SK-N-SH (cell line): ENCODE results near the gene AZIN2. TPM values are rescaled to one million over a fixed set of nuclear protein-coding genes. Genes with fewer than 3 reads are reported as not detected.

Source experiments
- CTCF ChIA-PET: fragments of 300-600, 350-600 bp; formaldehyde crosslinking; extraction: SDS; loops from one replicate; lab custom pipeline; 2021; lab: Yijun Ruan, JAX
- POLR2A ChIA-PET: fragments of 350-600 bp; sonication (Branson Sonifier 250); formaldehyde crosslinking; extraction: SDS; loops from one replicate; lab custom pipeline; 2020; ENCODE audit warnings: antibody characterized with exemption, inconsistent platforms; lab: Yijun Ruan, JAX
- DNase-seq: peaks from one replicate; pipeline ENCODE4 v3.0.0; 2012
- H2AFZ ChIP-seq: fragments of 200-600 bp; sonication (generic); 2 replicates; pipeline ENCODE4 v1.8.1; 2016; ENCODE audit warnings: antibody characterized with exemption, mild to moderate bottlenecking, low read depth
- H3F3A ChIP-seq: fragments of 200-600 bp; sonication (generic); replicated peaks from 2 replicates; pipeline ENCODE3; 2016; ENCODE audit warnings: antibody characterized with exemption, mild to moderate bottlenecking; ENCODE audit not compliant: insufficient read depth
- H3K27ac ChIP-seq, 2 experiments: fragments of 200-500 bp in 1 of 2; fragments of 200-600 bp in 1 of 2; sonication (Bioruptor generic) in 1 of 2; sonication (generic), shearing (Covaris generic) in 1 of 2; 2 replicates each; pipeline versions ENCODE4 v1.5.1 to v1.6.1; 2014 to 2016; ENCODE audit warnings: low read depth in 2 of 2, inconsistent platforms in 1 of 2, low read length in 1 of 2, mild to moderate bottlenecking in 1 of 2, mixed read lengths in 1 of 2
- H3K27me3 ChIP-seq: fragments of 200-600 bp; sonication (generic), shearing (Covaris generic); 2 replicates; pipeline ENCODE4 v1.6.1; 2016; ENCODE audit warnings: mixed run types; ENCODE audit not compliant: insufficient read depth
- H3K36me3 ChIP-seq, 2 experiments: fragments of 200-500 bp in 1 of 2; fragments of 200-600 bp in 1 of 2; sonication (Bioruptor generic) in 1 of 2; sonication (generic) in 1 of 2; replicated peaks in 1 of 2; 2 replicates each; pipeline versions ENCODE3 to v1.5.1; 2014 to 2016; ENCODE audit warnings: low read length in 1 of 2, mild to moderate bottlenecking in 1 of 2; ENCODE audit not compliant: insufficient read depth in 2 of 2, control insufficient read depth in 1 of 2
- H3K4me1 ChIP-seq, 2 experiments: fragments of 200-500 bp in 1 of 2; fragments of 200-600 bp in 1 of 2; sonication (Bioruptor generic) in 1 of 2; sonication (generic), shearing (Covaris generic) in 1 of 2; 2 replicates each; pipeline versions ENCODE4 v1.5.1 to v1.6.1; 2014 to 2016; ENCODE audit warnings: low read depth in 1 of 2, low read length in 1 of 2, mixed run types in 1 of 2; ENCODE audit not compliant: insufficient read depth in 2 of 2, control insufficient read depth in 1 of 2
- H3K4me2 ChIP-seq: fragments of 200-600 bp; sonication (generic), shearing (Covaris generic); 2 replicates; pipeline ENCODE4 v1.6.1; 2017; ENCODE audit warnings: mixed run types
- H3K4me3 ChIP-seq, 2 experiments: fragments of 200-500 bp in 1 of 2; fragments of 200-600 bp in 1 of 2; sonication (Bioruptor generic) in 1 of 2; sonication (generic), shearing (Covaris generic) in 1 of 2; 2 replicates each; pipeline versions ENCODE4 v1.5.1 to v1.8.1; 2014 to 2016; ENCODE audit warnings: low read depth in 2 of 2, inconsistent platforms in 1 of 2, low read length in 1 of 2, mild to moderate bottlenecking in 1 of 2, mixed read lengths in 1 of 2, moderate library complexity in 1 of 2
- H3K79me2 ChIP-seq: fragments of 200-600 bp; sonication (generic); 2 replicates; pipeline ENCODE4 v1.8.1; 2017; ENCODE audit warnings: mild to moderate bottlenecking; ENCODE audit not compliant: insufficient read depth
- H3K9ac ChIP-seq: fragments of 200-600 bp; sonication (generic); 2 replicates; pipeline ENCODE4 v1.6.1; 2017; ENCODE audit warnings: mixed run types
- H3K9me2 ChIP-seq: fragments of 200-600 bp; sonication (generic); 2 replicates; pipeline ENCODE4 v1.6.1; 2017; ENCODE audit warnings: mixed run types
- H3K9me3 ChIP-seq: fragments of 200-600 bp; sonication (generic); 2 replicates; pipeline ENCODE4 v1.6.1; 2017; ENCODE audit warnings: mixed run types, mild to moderate bottlenecking, moderate library complexity
- H4K20me1 ChIP-seq: fragments of 200-600 bp; sonication (generic); 2 replicates; pipeline ENCODE4 v1.6.1; 2017; ENCODE audit warnings: mild to moderate bottlenecking, mixed run types; ENCODE audit not compliant: insufficient read depth
- CHD2 ChIP-seq: fragments of 150-350 bp; IDR thresholded peaks from 2 replicates; pipeline ENCODE4 v1.6.1; 2018; ENCODE audit warnings: low read length; ENCODE audit not compliant: partially characterized antibody
- ELF1 ChIP-seq: IDR thresholded peaks from 2 replicates; pipeline ENCODE4 v1.4.0; 2012
- EZH2phosphoT487 ChIP-seq: fragments of 200-600 bp; sonication (generic); IDR thresholded peaks from 2 replicates; pipeline ENCODE4 v1.6.1; 2017; ENCODE audit warnings: low read depth, mixed run types, mild to moderate bottlenecking, antibody characterized with exemption, moderate library complexity, borderline replicate concordance
- FOSL2 ChIP-seq: IDR thresholded peaks from 2 replicates; pipeline ENCODE4 v1.4.0; 2012; ENCODE audit warnings: low read depth, mild to moderate bottlenecking, moderate library complexity, borderline replicate concordance
- GABPA ChIP-seq: IDR thresholded peaks from 2 replicates; pipeline ENCODE4 v1.4.0; 2012; ENCODE audit warnings: low read depth, mild to moderate bottlenecking
- MAX ChIP-seq: IDR thresholded peaks from 2 replicates; pipeline ENCODE4 v1.4.0; 2012; ENCODE audit warnings: low read depth
- MEF2A ChIP-seq: IDR thresholded peaks from 2 replicates; pipeline ENCODE4 v1.4.0; 2012; ENCODE audit warnings: low read depth, borderline replicate concordance
- MXI1 ChIP-seq: IDR thresholded peaks from 2 replicates; pipeline ENCODE4 v1.6.1; 2012; ENCODE audit warnings: mild to moderate bottlenecking, low read depth, low read length, improper control_type of control experiment
- NRF1 ChIP-seq: IDR thresholded peaks from 2 replicates; pipeline ENCODE4 v1.6.1; 2012; ENCODE audit warnings: low read depth, mild to moderate bottlenecking, low read length
- POLR2AphosphoS5 ChIP-seq: IDR thresholded peaks from 2 replicates; pipeline ENCODE4 v1.6.1; 2012; ENCODE audit warnings: low read depth, low read length
- RCOR1 ChIP-seq: fragments of 150-350 bp; IDR thresholded peaks from 2 replicates; pipeline ENCODE4 v1.6.1; 2017; ENCODE audit warnings: antibody characterized with exemption, low read length
- REST ChIP-seq: IDR thresholded peaks from 2 replicates; pipeline ENCODE4 v1.6.1; 2012; ENCODE audit warnings: mild to moderate bottlenecking, low read depth, low read length, moderate library complexity
- RFX5 ChIP-seq: IDR thresholded peaks from 2 replicates; pipeline ENCODE4 v1.6.1; 2012; ENCODE audit warnings: mild to moderate bottlenecking, improper control_type of control experiment, low read length
- RXRA ChIP-seq: IDR thresholded peaks from 2 replicates; pipeline ENCODE4 v1.4.0; 2012; ENCODE audit warnings: low read depth, mild to moderate bottlenecking, borderline replicate concordance
- SIN3A ChIP-seq: IDR thresholded peaks from 2 replicates; pipeline ENCODE4 v1.6.1; 2012; ENCODE audit warnings: low read depth, mild to moderate bottlenecking, low read length, moderate library complexity, borderline replicate concordance
- TEAD4 ChIP-seq: IDR thresholded peaks from 2 replicates; pipeline ENCODE4 v1.4.0; 2012; ENCODE audit warnings: mild to moderate bottlenecking, borderline replicate concordance; ENCODE audit not compliant: insufficient read depth
- YY1 ChIP-seq: IDR thresholded peaks from 2 replicates; pipeline ENCODE4 v1.4.0; 2012; ENCODE audit warnings: low read depth, mild to moderate bottlenecking
- ZBTB33 ChIP-seq: IDR thresholded peaks from 2 replicates; pipeline ENCODE4 v1.4.0; 2012; ENCODE audit warnings: low read depth, borderline replicate concordance
- WGBS: methylation state at CpG from one replicate; pipeline ENCODE4 v1.1.6; 2017; ENCODE audit warnings: low lambda C conversion rate; 5-methylcytosine and 5-hydroxymethylcytosine counted together
- polyA plus RNA-seq, 3 experiments: library from polyadenylated mRNA; depleted of rRNA; stranded (reverse); fragments of >200 nt; gene quantifications; 2 replicates each; pipeline ENCODE4 v1.2.3, GENCODE V29; 2012
- TF ChIP-seq, protein P1 (sequence below): fragments of 200-600 bp; sonication (generic); IDR thresholded peaks from 2 replicates; pipeline ENCODE4 v1.6.1; 2017; ENCODE audit warnings: antibody characterized with exemption, mild to moderate bottlenecking, moderate library complexity
- TF ChIP-seq, protein P2 (sequence below): IDR thresholded peaks from 2 replicates; pipeline ENCODE4; 2012

Gene AZIN2
- polyA plus RNA-seq, 1 of the 3 experiments (the other 2 are of a cell fraction): 17.8 TPM

DNA sequence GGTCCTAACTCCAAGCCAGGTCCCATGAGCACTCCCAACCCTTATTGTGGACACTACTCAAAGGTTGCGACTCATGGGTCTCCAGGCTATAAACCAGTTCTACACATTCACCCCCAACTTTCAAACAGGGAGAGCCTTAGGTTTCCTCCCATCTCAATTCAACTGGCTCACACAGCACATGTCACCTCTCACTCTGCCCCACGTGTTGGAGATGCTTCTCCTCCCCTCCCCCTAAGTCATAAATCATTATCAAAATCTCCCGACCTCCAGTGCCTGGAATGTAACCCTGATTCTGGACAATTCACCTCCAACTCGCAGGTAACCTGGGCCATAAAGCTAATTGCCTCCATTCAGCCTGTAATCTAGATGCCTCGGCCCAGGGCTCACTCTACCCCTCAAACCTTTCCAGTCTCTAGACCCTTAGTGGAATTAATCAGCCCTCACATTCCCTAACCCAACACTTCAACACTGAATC lies 44.9 kb upstream of the AZIN2 start (continued):
- no peak for TF ChIP-seq REST
- TF ChIP-seq RCOR1: no peak
- TF ChIP-seq ELF1: no peak
- TF ChIP-seq RFX5: no peak
- TF ChIP-seq CHD2: no peak
- TF ChIP-seq ZBTB33: no peak
- no peak for TF ChIP-seq EZH2phosphoT487
- TF ChIP-seq YY1: no peak
- TF ChIP-seq TEAD4: no peak

DNA sequence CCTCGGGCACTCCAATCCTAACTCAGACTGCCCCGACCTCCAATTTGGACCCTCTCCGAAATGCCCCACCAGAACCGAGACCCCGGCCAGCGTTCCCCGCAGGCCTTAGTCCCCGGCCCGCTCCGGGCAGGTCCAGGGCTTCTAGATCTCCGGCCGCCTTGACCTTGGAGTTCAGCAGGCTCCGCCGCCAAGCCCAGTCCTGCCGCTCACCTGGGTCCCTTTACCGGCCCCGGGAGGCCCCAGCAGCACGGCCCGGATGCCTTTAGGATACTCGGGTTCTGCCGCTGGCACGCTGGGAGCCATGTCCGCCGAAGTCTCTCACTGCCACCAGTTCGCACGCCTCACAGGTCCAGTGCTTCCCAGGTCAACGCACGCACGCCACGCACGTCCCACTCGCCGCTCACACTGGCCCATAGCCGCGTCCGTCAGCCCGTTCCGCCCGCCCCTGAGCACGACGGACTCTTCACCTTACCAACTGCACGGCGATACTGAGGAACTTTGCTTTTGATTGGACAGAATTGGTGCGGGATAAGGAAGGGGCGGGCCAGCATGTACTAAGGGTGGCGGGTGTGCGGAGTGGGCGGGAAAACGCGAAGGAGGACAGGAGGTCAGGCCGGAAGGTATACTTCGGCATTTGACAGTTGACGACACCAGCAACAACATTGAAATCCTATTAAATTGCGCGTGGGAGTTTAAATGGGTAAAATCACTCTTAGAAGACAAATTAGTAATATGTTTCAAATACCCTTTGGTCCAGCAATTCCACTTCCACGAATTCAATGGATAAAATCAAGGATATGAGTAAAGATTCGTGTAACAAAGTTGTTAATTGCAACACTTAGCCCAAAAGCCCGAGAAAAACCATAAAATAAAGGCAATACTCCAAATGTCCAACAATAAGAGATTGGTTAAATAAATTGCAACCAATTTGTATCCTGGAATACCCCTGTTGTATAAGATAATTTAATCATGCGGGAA lies 44.1 kb upstream of the AZIN2 start, which contains the start of gene AK2:
TSS of gene AK2 (minus strand) at position 358 of the 978 bp plus-strand sequence. CDS start at position 303, 55 bp downstream.
- CTCF ChIA-PET: no interaction called here
- H4K20me1 ChIP-seq: peaks cover 9% of the 10 kb centered on the region
- H3K9me2 ChIP-seq: no peaks in the 10 kb centered on the region
- H3K9ac ChIP-seq: peak within 1 kb of the TSS; percentile 89
- 8% methylated on average over 36 of the region's 59 CpGs for WGBS
- DNase-seq: peak; percentile 97
- H3K27ac ChIP-seq: peak within 1 kb of the TSS; percentile 35 to 64; a peak in 3 of 4 replicates
- peaks cover 0 to 9% of the 10 kb centered on the region in 2 experiments; a peak in 2 of 4 replicates for H3K4me1 ChIP-seq
- no peaks in the 10 kb centered on the region for H3K9me3 ChIP-seq
- H3K27me3 ChIP-seq: no peaks in the 10 kb centered on the region
- POLR2A ChIA-PET: no interaction called here
- peaks cover 49% of the 10 kb centered on the region for H3K79me2 ChIP-seq
- H3K36me3 ChIP-seq: peaks cover 0 to 2% of the 10 kb centered on the region in 2 experiments
- no peaks in the 10 kb centered on the region for H3F3A ChIP-seq
- H3K4me2 ChIP-seq: peak within 1 kb of the TSS; percentile 93
- peak within 1 kb of the TSS; percentile 70 to 87 for H3K4me3 ChIP-seq
- H2AFZ ChIP-seq: peak within 1 kb of the TSS; percentile 75
- TF ChIP-seq, protein P1, sequence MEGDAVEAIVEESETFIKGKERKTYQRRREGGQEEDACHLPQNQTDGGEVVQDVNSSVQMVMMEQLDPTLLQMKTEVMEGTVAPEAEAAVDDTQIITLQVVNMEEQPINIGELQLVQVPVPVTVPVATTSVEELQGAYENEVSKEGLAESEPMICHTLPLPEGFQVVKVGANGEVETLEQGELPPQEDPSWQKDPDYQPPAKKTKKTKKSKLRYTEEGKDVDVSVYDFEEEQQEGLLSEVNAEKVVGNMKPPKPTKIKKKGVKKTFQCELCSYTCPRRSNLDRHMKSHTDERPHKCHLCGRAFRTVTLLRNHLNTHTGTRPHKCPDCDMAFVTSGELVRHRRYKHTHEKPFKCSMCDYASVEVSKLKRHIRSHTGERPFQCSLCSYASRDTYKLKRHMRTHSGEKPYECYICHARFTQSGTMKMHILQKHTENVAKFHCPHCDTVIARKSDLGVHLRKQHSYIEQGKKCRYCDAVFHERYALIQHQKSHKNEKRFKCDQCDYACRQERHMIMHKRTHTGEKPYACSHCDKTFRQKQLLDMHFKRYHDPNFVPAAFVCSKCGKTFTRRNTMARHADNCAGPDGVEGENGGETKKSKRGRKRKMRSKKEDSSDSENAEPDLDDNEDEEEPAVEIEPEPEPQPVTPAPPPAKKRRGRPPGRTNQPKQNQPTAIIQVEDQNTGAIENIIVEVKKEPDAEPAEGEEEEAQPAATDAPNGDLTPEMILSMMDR: no peak
- TF ChIP-seq ELF1 (peak; percentile 75), POLR2AphosphoS5 (peak; percentile 17; the same call in 1 of the 2 replicates), FOSL2 (no peak), MEF2A (no peak), MAX (peak; percentile 99), SIN3A (peak; percentile 82; the same call in 1 of the 2 replicates), RCOR1 (peak; percentile 33; the same call in 1 of the 2 replicates), MXI1 (peak; percentile 91), NRF1 (no peak), GABPA (peak; percentile 87), YY1 (peak; percentile 79; the same call in 1 of the 2 replicates), RXRA (no peak)
- TF ChIP-seq, protein P2, sequence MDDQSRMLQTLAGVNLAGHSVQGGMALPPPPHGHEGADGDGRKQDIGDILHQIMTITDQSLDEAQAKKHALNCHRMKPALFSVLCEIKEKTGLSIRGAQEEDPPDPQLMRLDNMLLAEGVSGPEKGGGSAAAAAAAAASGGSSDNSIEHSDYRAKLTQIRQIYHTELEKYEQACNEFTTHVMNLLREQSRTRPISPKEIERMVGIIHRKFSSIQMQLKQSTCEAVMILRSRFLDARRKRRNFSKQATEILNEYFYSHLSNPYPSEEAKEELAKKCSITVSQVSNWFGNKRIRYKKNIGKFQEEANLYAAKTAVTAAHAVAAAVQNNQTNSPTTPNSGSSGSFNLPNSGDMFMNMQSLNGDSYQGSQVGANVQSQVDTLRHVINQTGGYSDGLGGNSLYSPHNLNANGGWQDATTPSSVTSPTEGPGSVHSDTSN: peak; percentile 100
